ENCODE measurements around the gene GCKR. TPM values are rescaled to one million over a fixed set of nuclear protein-coding genes. Genes with fewer than 3 reads are reported as not detected.

The GCKR gene
- under 1 TPM in 1 of 4 donors, not detected in 3; 0.13 TPM for total RNA-seq

- no peak within 1 kb of the TSS for H3K4me3 ChIP-seq (replicated peaks in 1 of 3)
These were observed at the start of gene GCKR for GRCh38 chr2:27496357-27497287. TSS of gene GCKR (plus strand) at chr2:27496839. CDS start at chr2:27496905, 66 bp downstream.

GRCh38 chr2:27448381-27448780, 48.3 kb upstream of the GCKR start:
- H3K27me3 ChIP-seq: no peaks in the 10 kb centered on the region
- intact Hi-C loops (cut with DNase I): no loop called here
- 56 to 72% methylated on average over 3 of the region's 3 CpGs for WGBS, 2 donors
- H3K9me3 ChIP-seq: no peaks in the 10 kb centered on the region
- no peaks in the 10 kb centered on the region for H3K4me1 ChIP-seq
- no peak for DNase-seq
- H3K4me3 ChIP-seq (replicated peaks in 1 of 3): no peak overlapping the region
- H3K27ac ChIP-seq: no peak overlapping the region
- H3K36me3 ChIP-seq: peaks cover 34 to 39% of the 10 kb centered on the region in 2 donors
- TF ChIP-seq POLR2A (IDR thresholded peaks at IDR 0.05) (no peak), CTCF (IDR thresholded peaks at IDR 0.05) (no peak)

More at GRCh38 chr2:27496357-27497287, at the start of gene GCKR:
- Histone ChIP-seq H3K9me3 (no peaks in the 10 kb centered on the region), H3K27me3 (no peaks in the 10 kb centered on the region), H3K36me3 (no peaks in the 10 kb centered on the region), H3K27ac (no peak within 1 kb of the TSS), H3K4me1 (peaks cover 0 to 5% of the 10 kb centered on the region in 2 donors)
- TF ChIP-seq CTCF (IDR thresholded peaks at IDR 0.05) (no peak), POLR2A (IDR thresholded peaks at IDR 0.05) (no peak)
- DNase-seq: no peak
- intact Hi-C loops (cut with DNase I): loop anchor here (10.0 kb wide), 2 partner anchors 62 to 168 kb away; partner anchors contain the start of genes SLC4A1AP and SUPT7L
- 84 to 86% methylated on average over 12 of the region's 12 CpGs for WGBS, 2 donors

- Histone ChIP-seq H3K27ac (no peak overlapping the region), H3K27me3 (no peaks in the 10 kb centered on the region), H3K9me3 (no peaks in the 10 kb centered on the region), H3K4me3 (replicated peaks in 1 of 3) (no peak overlapping the region), H3K4me1 (no peaks in the 10 kb centered on the region), H3K36me3 (peaks cover 45 to 53% of the 10 kb centered on the region in 2 donors)
- WGBS, 2 donors: 100% methylated on average over 1 of the region's 1 CpG
- TF ChIP-seq CTCF (IDR thresholded peaks at IDR 0.05) (no peak), POLR2A (IDR thresholded peaks at IDR 0.05) (no peak)
- intact Hi-C loops (cut with DNase I): no loop called here
- DNase-seq: no peak
These were observed 45.5 kb upstream of the GCKR start for GRCh38 chr2:27451095-27451494.

- intact Hi-C loops (cut with DNase I): no loop called here
- H3K27ac ChIP-seq: no peak overlapping the region
- no peak for DNase-seq
- 87 to 90% methylated on average over 7 of the region's 7 CpGs for WGBS, 2 donors
- TF ChIP-seq CTCF (IDR thresholded peaks at IDR 0.05): no peak
- no peak for TF ChIP-seq POLR2A (IDR thresholded peaks at IDR 0.05)
- no peak overlapping the region for H3K4me3 ChIP-seq (replicated peaks in 1 of 3)
- no peaks in the 10 kb centered on the region for H3K9me3 ChIP-seq
- H3K27me3 ChIP-seq: no peaks in the 10 kb centered on the region
- peaks cover 57 to 67% of the 10 kb centered on the region in 2 donors for H3K36me3 ChIP-seq
- no peaks in the 10 kb centered on the region for H3K4me1 ChIP-seq
These were observed 42.7 kb upstream of the GCKR start for GRCh38 chr2:27453968-27454367.

GRCh38 chr2:27461118-27461517, 35.5 kb upstream of the GCKR start:
- TF ChIP-seq POLR2A (IDR thresholded peaks at IDR 0.05) (no peak), CTCF (IDR thresholded peaks at IDR 0.05) (no peak)
- Histone ChIP-seq H3K36me3 (peaks cover 29 to 32% of the 10 kb centered on the region in 2 donors), H3K4me3 (replicated peaks in 1 of 3) (no peak overlapping the region), H3K27me3 (no peaks in the 10 kb centered on the region), H3K9me3 (no peaks in the 10 kb centered on the region), H3K4me1 (no peaks in the 10 kb centered on the region), H3K27ac (no peak overlapping the region)
- intact Hi-C loops (cut with DNase I): no loop called here
- DNase-seq: peak; percentile 7 to 26
- WGBS, 2 donors: 73 to 79% methylated on average over 8 of the region's 8 CpGs
